Liver (tissue), 3 donors: Measurements from ENCODE around the gene CAVIN4.

Experiments
- CTCF ChIP-seq: fragments of 150-350 bp; IDR thresholded peaks from 2 replicates; pipeline ENCODE4 v1.5.1; 2017; ENCODE audit warnings: improper control_type of control experiment, low read depth, low read length; ENCODE audit not compliant: missing input control
- FOXA2 ChIP-seq: IDR thresholded peaks from 2 replicates; pipeline ENCODE4 v1.6.1; 2016; ENCODE audit warnings: antibody characterized with exemption
- JUND ChIP-seq, 2 donors: IDR thresholded peaks; 2 replicates each; pipeline ENCODE4 v1.6.1; 2016; ENCODE audit warnings: antibody characterized with exemption in 2 of 2
- RAD21 ChIP-seq, 2 donors: IDR thresholded peaks; 2 replicates each; pipeline ENCODE4 v1.6.1; 2016; ENCODE audit warnings: antibody characterized with exemption in 2 of 2, mild to moderate bottlenecking in 2 of 2
- YY1 ChIP-seq: IDR thresholded peaks from 2 replicates; pipeline ENCODE4 v1.6.1; 2016; ENCODE audit warnings: antibody characterized with exemption, mild to moderate bottlenecking
- TF ChIP-seq, protein P1 (sequence below): IDR thresholded peaks from 2 replicates; pipeline ENCODE4 v1.6.1; 2016; ENCODE audit warnings: antibody characterized with exemption
- donor health status: healthy.
- donor health status: healthy.

- peak; percentile 69 for TF ChIP-seq YY1
- TF ChIP-seq CTCF = no peak
- no peak for TF ChIP-seq RAD21 (IDR thresholded peaks at IDR 0.05)
- TF ChIP-seq JUND (IDR thresholded peaks at IDR 0.05) = no peak
- no peak for TF ChIP-seq FOXA2
- TF ChIP-seq, protein P1, sequence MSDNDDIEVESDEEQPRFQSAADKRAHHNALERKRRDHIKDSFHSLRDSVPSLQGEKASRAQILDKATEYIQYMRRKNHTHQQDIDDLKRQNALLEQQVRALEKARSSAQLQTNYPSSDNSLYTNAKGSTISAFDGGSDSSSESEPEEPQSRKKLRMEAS = no peak
Measured at GRCh38 chr9:100598641-100599145, 20.8 kb downstream of the CAVIN4 start.
